T-cell (primary cell): ENCODE measurements around the gene CEBPB. TPM values are rescaled to one million over a fixed set of nuclear protein-coding genes. Genes with fewer than 3 reads are reported as not detected.
"Not testable (repeated sequence)": the region's sequence is repeated elsewhere in the genome, so short reads cannot be mapped to it uniquely, and the experiment has no call there.

Experiments
- ATAC-seq, 4 experiments: fragments of 200-7000 bp in 3 of 4; fragments of 150-1000 bp in 1 of 4; cut with Tn5 transposase; replicated peaks in 1 of 4; 1 replicate in 3 of 4; 2 replicates in 1 of 4; pipeline ENCODE4 v1.10.0; 2021; ENCODE audit warnings: moderate library complexity in 3 of 4, mild to moderate bottlenecking in 2 of 4, moderate number of reproducible peaks in 1 of 4
- CTCF ChIA-PET, 2 donors: fragments of 300-600 bp; sonication (Branson Sonifier 250); formaldehyde crosslinking; loops; one replicate each; lab custom pipeline; 2022; ENCODE audit warnings: antibody characterized with exemption in 2 of 2; lab: Charles Lee
- POLR2A ChIA-PET, 2 donors: fragments of 300-600 bp; sonication (Branson Sonifier 250); formaldehyde crosslinking; loops; one replicate each; lab custom pipeline; 2022; ENCODE audit warnings: antibody characterized with exemption in 2 of 2; lab: Charles Lee
- DNase-seq, 35 experiments: peaks; one replicate each; pipeline versions ENCODE4 v3.0.0 to v3.0.0-alpha.2; 2013 to 2023
- H3K27ac ChIP-seq: one replicate; pipeline ENCODE4 v1.5.1; 2013; ENCODE audit warnings: low read length
- H3K27me3 ChIP-seq, 2 experiments: replicated peaks in 1 of 2; 1 replicate in 1 of 2; 2 replicates in 1 of 2; pipeline versions ENCODE4 v1.6.1 to v1.7.0; 2013; ENCODE audit warnings: low read length in 1 of 2, mixed read lengths in 1 of 2; ENCODE audit not compliant: control insufficient read depth in 2 of 2, insufficient read depth in 2 of 2; ENCODE audit errors: extremely low read depth in 1 of 2
- H3K36me3 ChIP-seq, 2 donors: 1 replicate in 1 of 2; 2 replicates in 1 of 2; pipeline versions ENCODE4 v1.6.1 to v1.7.0; 2013; ENCODE audit warnings: low read length in 1 of 2; ENCODE audit not compliant: control insufficient read depth in 2 of 2, insufficient read depth in 1 of 2; ENCODE audit errors: extremely low read depth in 1 of 2
- H3K4me1 ChIP-seq, 2 experiments: 1 replicate in 1 of 2; 2 replicates in 1 of 2; pipeline versions ENCODE4 v1.6.1 to v1.7.0; 2013; ENCODE audit warnings: low read length in 2 of 2, mixed read lengths in 1 of 2; ENCODE audit not compliant: insufficient read depth in 2 of 2, control insufficient read depth in 1 of 2; ENCODE audit errors: extremely low read depth in 1 of 2
- H3K4me3 ChIP-seq, 2 donors: 1 replicate in 1 of 2; 2 replicates in 1 of 2; pipeline versions ENCODE4 v1.5.1 to v1.7.0; 2013; ENCODE audit warnings: mild to moderate bottlenecking in 2 of 2, low read length in 1 of 2, moderate library complexity in 1 of 2; ENCODE audit not compliant: control insufficient read depth in 1 of 2; ENCODE audit errors: extremely low read depth in 1 of 2
- H3K9me3 ChIP-seq: 2 replicates; pipeline ENCODE4 v1.7.0; 2013
- H3K27ac Mint-ChIP-seq, 2 donors: one replicate each; pipeline ENCODE4 v1.8.0; 2020 to 2021; ENCODE audit warnings: mild to moderate bottlenecking in 2 of 2, mixed read lengths in 2 of 2
- H3K27me3 Mint-ChIP-seq, 2 donors: one replicate each; pipeline ENCODE4 v1.8.0; 2021 to 2022; ENCODE audit warnings: mixed read lengths in 2 of 2
- H3K36me3 Mint-ChIP-seq: one replicate; pipeline ENCODE4 v1.8.0; 2021; ENCODE audit warnings: mixed read lengths
- H3K4me1 Mint-ChIP-seq, 3 donors: one replicate each; pipeline ENCODE4 v1.8.0; 2020 to 2022; ENCODE audit warnings: mixed read lengths in 3 of 3, mild to moderate bottlenecking in 1 of 3
- H3K4me3 Mint-ChIP-seq, 3 donors: one replicate each; pipeline ENCODE4 v1.8.0; 2020 to 2022; ENCODE audit warnings: mild to moderate bottlenecking in 3 of 3, mixed read lengths in 3 of 3, moderate library complexity in 3 of 3
- H3K9me3 Mint-ChIP-seq, 3 donors: one replicate each; pipeline ENCODE4 v1.8.0; 2020 to 2022; ENCODE audit warnings: mixed read lengths in 3 of 3
- WGBS: methylation state at CpG from one replicate; pipeline ENCODE4 v1.1.5; 2013; ENCODE audit warnings: missing lambda C conversion rate; ENCODE audit not compliant: insufficient coverage; 5-methylcytosine and 5-hydroxymethylcytosine counted together
- total RNA-seq, 35 experiments: library from RNA in 6 of 35; stranded (reverse) in 6 of 35; fragments of 120-200 nt in 1 of 35; gene quantifications; one replicate each; pipeline versions ENCODE4 v1.2.1 to v1.2.4 and lab custom pipeline; 2013 to 2026

CEBPB gene
- total RNA-seq, 5 donors from 2014 or later (not counting 1 experiment from before 2014, with no cell fraction given): 25.8 to 53.8 (median 48.0) TPM

GRCh38 chr20:50197463-50198179 is 7.0 kb downstream of the CEBPB start:
- Mint-ChIP-seq H3K36me3 (peaks cover 10% of the 10 kb centered on the region), H3K27ac (no peak overlapping the region), H3K4me3 (no peak overlapping the region), H3K4me1 (peaks cover 14 to 25% (median 23%) of the 10 kb centered on the region in 3 donors), H3K9me3 (peaks cover 0 to 5% (median 0%) of the 10 kb centered on the region in 3 donors), H3K27me3 (no peaks in the 10 kb centered on the region)
- Histone ChIP-seq H3K4me1 (peaks cover 6 to 25% of the 10 kb centered on the region in 2 experiments), H3K9me3 (no peaks in the 10 kb centered on the region), H3K27me3 (no peaks in the 10 kb centered on the region), H3K27ac (no peak overlapping the region), H3K36me3 (peaks cover 0 to 9% of the 10 kb centered on the region in 2 donors), H3K4me3 (no peak overlapping the region)
- ChIA-PET POLR2A (no interaction called here), CTCF (interaction anchor here in 1 of 2 donors (0.5 kb wide), 1 partner anchor 596 kb away, joined by 3 read pairs; no protein-coding TSS in a partner anchor)
- DNase-seq (no peak), ATAC-seq (no peak)
- 94% methylated on average over 10 of the region's 10 CpGs for WGBS

DNA sequence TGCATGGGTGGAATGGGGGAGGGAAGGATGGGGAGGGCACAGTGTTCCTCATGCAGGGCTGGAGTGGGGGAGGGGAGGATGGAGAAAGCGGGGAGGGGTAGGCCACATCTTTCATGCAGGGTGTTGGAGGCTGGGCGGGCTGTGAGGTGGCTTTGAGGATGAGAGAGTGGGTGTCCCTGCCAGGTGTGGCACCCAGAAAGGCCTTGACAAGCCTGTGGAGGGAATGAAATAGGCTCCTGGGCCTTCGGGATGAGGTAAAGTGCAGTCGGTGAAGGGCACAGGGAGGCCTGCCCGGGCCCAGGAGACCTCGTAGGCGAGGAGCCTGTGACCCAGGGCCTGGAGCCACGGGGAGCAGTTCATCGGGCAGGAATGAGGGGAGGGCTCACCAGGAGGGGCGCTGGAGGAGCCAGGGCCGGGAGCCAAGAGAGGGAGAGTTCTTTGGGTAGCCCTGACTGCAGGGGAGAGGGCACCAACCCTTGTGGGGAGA is 7.6 kb downstream of the CEBPB start:
- H3K9me3 ChIP-seq: no peaks in the 10 kb centered on the region
- ATAC-seq (no peak), DNase-seq (no peak)
- H3K27me3 ChIP-seq: no peaks in the 10 kb centered on the region
- Mint-ChIP-seq H3K36me3 (peaks cover 10% of the 10 kb centered on the region), H3K27me3 (no peaks in the 10 kb centered on the region), H3K4me1 (peaks cover 8 to 19% (median 17%) of the 10 kb centered on the region in 3 donors), H3K9me3 (peaks cover 0 to 5% (median 0%) of the 10 kb centered on the region in 3 donors), H3K4me3 (no peak overlapping the region), H3K27ac (no peak overlapping the region)
- H3K4me3 ChIP-seq: no peak overlapping the region
- ChIA-PET POLR2A (interaction anchor here in 1 of 2 donors (0.7 kb wide), 1 partner anchor 44 kb away, joined by 3 read pairs; no protein-coding TSS in a partner anchor), CTCF (no interaction called here)
- WGBS: 89% methylated on average over 11 of the region's 11 CpGs
- H3K27ac ChIP-seq: no peak overlapping the region
- peaks cover 0 to 9% of the 10 kb centered on the region in 2 donors for H3K36me3 ChIP-seq
- H3K4me1 ChIP-seq: peaks cover 2 to 19% of the 10 kb centered on the region in 2 experiments

- POLR2A ChIA-PET: interaction anchor here in 1 of 2 donors (0.7 kb wide), 1 partner anchor 44 kb away, joined by 3 read pairs; no protein-coding TSS in a partner anchor
- Mint-ChIP-seq H3K4me1 (peaks cover 3 to 14% (median 12%) of the 10 kb centered on the region in 3 donors), H3K9me3 (peaks cover 0 to 8% (median 1%) of the 10 kb centered on the region in 3 donors), H3K27ac (no peak overlapping the region), H3K36me3 (peaks cover 10% of the 10 kb centered on the region), H3K4me3 (no peak overlapping the region), H3K27me3 (no peaks in the 10 kb centered on the region)
- no CpG with 5 or more reads among the region's 1 CpG for WGBS
- Histone ChIP-seq H3K9me3 (no peaks in the 10 kb centered on the region), H3K4me3 (no peak overlapping the region), H3K4me1 (peaks cover 0 to 14% of the 10 kb centered on the region in 2 experiments), H3K36me3 (peaks cover 0 to 5% of the 10 kb centered on the region in 2 donors), H3K27me3 (no peaks in the 10 kb centered on the region), H3K27ac (no peak overlapping the region)
- ATAC-seq (no peak), DNase-seq (no peak)
- CTCF ChIA-PET: no interaction called here
These were observed 8.1 kb downstream of the CEBPB start for GRCh38 chr20:50198716-50199115.

- peaks cover 9% of the 10 kb centered on the region for H3K36me3 Mint-ChIP-seq
- POLR2A ChIA-PET: no interaction called here
- CTCF ChIA-PET: no interaction called here
- H3K9me3 Mint-ChIP-seq: peaks cover 5 to 16% (median 7%) of the 10 kb centered on the region in 3 donors
- no peak overlapping the region for H3K4me3 ChIP-seq
- peaks cover 0 to 7% (median 6%) of the 10 kb centered on the region in 3 donors for H3K4me1 Mint-ChIP-seq
- H3K4me1 ChIP-seq: peaks cover 0 to 5% of the 10 kb centered on the region in 2 experiments
- H3K27ac Mint-ChIP-seq: no peak overlapping the region
- 45% methylated on average over 3 of the region's 4 CpGs for WGBS
- H3K27ac ChIP-seq: no peak overlapping the region
- DNase-seq: no peak
- H3K9me3 ChIP-seq: no peaks in the 10 kb centered on the region
- peaks cover 0 to 4% of the 10 kb centered on the region in 2 donors for H3K36me3 ChIP-seq
- H3K27me3 Mint-ChIP-seq: no peaks in the 10 kb centered on the region
- H3K4me3 Mint-ChIP-seq: no peak overlapping the region
- no peak for ATAC-seq
- no peaks in the 10 kb centered on the region for H3K27me3 ChIP-seq
These were observed 9.1 kb downstream of the CEBPB start for GRCh38 chr20:50199703-50200102.

GRCh38 chr20:50200482-50201104 is 10.0 kb downstream of the CEBPB start:
- ChIA-PET CTCF (interaction anchor here (0.6 to 0.7 kb wide), 2 partner anchors 23 to 43 kb away, joined by 3 to 5 read pairs; no protein-coding TSS in a partner anchor), POLR2A (no interaction called here)
- Mint-ChIP-seq H3K4me1 (peaks cover 0 to 5% (median 0%) of the 10 kb centered on the region in 3 donors), H3K9me3 (peaks cover 5 to 16% (median 7%) of the 10 kb centered on the region in 3 donors), H3K27me3 (no peaks in the 10 kb centered on the region), H3K36me3 (peaks cover 4% of the 10 kb centered on the region), H3K4me3 (no peak overlapping the region), H3K27ac (no peak overlapping the region)
- Histone ChIP-seq H3K4me1 (no peaks in the 10 kb centered on the region), H3K36me3 (no peaks in the 10 kb centered on the region), H3K27me3 (no peaks in the 10 kb centered on the region), H3K9me3 (no peaks in the 10 kb centered on the region), H3K27ac (no peak overlapping the region), H3K4me3 (no peak overlapping the region)
- no peak for DNase-seq
- no peak for ATAC-seq
- 96% methylated on average over 5 of the region's 6 CpGs for WGBS

DNA sequence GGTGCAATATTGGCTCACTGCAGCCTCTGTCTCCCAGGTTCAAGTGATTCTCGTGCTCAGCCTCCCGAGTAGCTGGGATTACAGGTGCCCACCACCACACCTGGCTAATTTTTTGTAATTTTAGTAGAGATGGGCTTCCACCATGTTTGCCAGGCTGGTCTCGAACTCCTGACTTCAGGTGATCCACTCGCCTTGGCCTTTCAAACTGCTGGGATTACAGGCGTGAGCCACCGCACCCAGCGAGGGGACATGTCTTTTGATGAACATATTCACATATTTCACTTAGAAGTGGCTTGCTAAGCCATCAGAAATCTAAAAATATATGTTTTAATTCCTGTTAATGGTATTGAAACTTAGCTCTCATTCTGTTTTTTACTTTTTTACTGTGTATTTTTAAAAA is 11.1 kb downstream of the CEBPB start:
- H3K4me1 ChIP-seq, H3K27me3 ChIP-seq, H3K27ac Mint-ChIP-seq, H3K27me3 Mint-ChIP-seq, H3K4me3 Mint-ChIP-seq, H3K36me3 Mint-ChIP-seq, H3K36me3 ChIP-seq, H3K9me3 ChIP-seq, DNase-seq, H3K4me1 Mint-ChIP-seq, ATAC-seq, H3K4me3 ChIP-seq, H3K27ac ChIP-seq, POLR2A ChIA-PET: not testable (repeated sequence)
- peaks cover 5 to 16% (median 7%) of the 10 kb centered on the region in 3 donors for H3K9me3 Mint-ChIP-seq
- 94% methylated on average over 2 of the region's 7 CpGs for WGBS
- CTCF ChIA-PET: interaction anchor here in 1 of 2 donors (0.7 kb wide), 1 partner anchor 24 kb away, joined by 3 read pairs; no protein-coding TSS in a partner anchor
